Measurements from ENCODE around the gene ZMYM4.
"Not testable (repeated sequence)": the region's sequence is repeated elsewhere in the genome, so short reads cannot be mapped to it uniquely, and the experiment has no call there.

Gene ZMYM4

DNA sequence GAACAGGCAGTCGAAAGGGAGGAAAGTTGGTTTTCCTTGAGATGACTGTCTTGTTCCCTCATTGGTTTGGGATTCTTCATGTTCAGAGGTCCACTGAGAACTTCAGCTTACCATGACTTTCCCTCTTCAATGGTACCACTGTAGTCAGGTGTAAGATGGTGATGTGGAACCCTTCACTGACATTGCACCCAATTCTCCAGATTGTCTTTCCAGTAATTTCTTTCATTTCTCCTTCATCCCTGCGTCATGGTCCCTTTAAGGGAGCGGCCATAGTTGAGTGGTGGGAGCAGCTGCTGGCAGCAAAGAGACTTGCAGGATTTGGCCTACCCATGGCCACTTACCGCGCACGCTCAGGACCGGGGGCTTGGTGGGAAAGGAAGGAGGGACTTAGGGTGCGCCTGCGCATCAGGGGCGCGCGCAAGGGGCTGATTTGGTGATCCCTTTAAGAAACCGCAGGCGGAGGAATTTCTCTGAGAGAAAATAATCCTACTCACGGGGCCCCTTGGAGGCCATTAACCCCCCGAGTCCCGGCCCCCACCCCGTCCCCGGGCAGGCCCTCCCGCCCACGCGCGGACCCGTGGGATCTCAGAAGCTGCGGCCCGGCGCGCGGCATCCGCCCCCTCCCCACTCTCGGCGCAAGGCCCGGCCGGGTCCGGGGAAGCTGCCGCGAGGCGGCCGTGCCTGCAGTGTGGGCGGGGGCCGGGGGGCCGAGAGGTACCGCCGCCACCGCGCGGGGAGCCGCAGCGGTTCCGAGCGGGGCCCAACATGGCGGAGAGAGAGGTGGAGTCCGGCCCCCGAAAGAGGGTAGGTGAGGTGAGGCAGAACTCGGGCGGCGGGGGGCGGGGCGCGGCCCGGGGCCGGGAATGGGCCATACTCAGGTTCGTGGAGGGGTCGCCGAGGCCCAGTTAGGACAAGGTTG, at the start of gene ZMYM4:
Gene ZMYM4, plus strand, starts transcription at position 428 of the 919 bp plus-strand sequence. Its CDS starts 338 bp downstream, at position 766.
- peak; percentile 98 for DNase-seq

DNA sequence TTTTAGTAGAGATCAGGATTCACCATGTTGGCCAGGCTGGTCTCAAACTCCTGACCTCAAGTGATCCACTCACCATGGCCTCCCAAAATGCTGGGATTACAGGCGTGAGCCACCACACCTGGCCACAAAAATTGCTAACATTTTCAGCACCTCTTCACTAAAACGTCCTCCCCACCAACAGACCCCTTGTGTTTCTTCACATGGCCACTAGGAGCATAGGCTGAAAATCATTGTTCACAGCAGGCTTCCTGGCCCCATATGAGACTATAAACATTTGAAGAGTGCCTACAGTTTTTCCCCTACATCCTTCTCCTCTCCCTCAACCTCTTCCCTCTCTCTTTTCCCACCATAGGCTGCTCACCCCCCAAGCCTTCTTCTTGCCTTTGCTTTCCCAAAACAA, 47.5 kb upstream of the ZMYM4 start:
- DNase-seq, result peak; percentile 70

DNA sequence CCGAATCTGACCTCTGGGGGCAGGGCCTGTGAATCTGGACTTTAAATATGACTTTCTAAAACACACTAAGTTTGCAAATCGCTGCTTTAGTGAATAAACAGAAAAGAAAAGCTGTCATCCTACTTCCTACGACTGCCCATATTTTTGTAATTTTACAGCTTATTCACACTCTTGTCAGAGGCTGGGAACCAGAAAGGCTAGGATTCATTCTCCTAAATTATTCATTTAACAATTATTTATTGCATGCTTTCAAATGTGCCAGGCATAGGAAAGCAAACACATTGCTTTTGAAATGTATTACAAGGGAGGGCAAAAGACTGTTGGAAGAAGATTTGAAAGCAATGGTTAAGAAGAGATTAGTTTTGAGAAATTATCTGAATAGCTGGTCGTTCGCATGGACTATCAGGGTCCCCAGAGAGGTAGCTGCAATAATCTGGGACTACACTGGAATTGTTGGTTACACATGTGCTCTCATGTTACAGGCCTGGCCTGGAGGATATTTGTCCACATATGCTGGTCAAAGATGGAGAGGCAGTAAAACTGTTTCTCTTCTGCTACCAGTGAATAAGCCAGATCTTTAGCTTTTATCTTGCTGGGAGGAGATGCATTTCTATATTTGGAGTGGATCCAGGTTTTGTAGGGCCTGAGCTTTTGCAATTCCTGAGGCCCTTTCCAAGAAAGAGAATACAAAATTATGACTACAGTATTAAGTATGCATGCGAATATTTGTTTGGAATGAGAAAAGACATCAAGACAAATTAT, 46.0 kb upstream of the ZMYM4 start:
- peak; percentile 34 for DNase-seq

DNA sequence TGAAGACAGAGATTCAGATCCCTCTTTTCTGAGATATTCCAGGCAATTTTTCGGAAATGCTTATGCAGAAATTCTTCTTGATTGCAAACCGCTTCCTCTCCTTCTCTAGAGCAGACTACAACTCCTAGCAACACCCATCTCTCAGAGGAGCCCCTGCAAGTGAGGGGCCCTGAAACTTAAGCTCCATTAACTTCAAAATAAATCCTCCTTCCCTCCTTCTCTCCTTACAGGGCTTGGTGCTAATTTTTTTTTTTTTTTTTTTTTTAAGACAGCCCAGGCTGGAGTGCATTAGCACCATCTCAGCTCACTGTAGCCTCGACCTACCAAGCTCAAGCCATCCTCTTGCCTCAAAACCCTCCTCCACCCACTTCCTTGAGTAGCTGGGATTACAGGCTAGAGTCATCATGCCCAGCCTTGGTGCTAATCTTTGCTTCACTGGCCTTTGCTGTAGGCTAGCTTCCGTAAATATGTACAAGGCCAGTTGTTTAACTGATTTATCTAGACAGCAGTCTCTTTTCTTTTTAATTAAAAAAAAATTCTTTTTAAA, 45.4 kb upstream of the ZMYM4 start:
- no peak for DNase-seq

DNA sequence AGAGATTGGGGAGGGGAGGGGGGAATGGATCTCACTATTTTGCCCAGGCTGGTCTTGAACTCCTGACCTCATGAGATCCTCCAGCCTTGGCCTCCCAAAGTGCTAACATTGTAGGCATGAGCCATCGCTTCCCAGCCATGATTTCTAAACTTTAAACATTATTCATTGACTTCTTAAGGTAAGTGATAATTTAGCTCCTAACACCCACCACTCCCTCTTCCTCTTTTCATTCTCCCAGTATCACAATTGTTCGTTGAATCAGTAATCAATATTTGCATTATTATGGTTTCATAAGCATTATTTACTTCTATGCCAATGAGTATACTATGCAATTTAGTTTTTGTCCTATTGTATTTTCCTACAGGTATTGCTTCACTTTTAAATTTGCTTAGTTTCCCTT, 42.0 kb upstream of the ZMYM4 start:
- no peak for DNase-seq

DNA sequence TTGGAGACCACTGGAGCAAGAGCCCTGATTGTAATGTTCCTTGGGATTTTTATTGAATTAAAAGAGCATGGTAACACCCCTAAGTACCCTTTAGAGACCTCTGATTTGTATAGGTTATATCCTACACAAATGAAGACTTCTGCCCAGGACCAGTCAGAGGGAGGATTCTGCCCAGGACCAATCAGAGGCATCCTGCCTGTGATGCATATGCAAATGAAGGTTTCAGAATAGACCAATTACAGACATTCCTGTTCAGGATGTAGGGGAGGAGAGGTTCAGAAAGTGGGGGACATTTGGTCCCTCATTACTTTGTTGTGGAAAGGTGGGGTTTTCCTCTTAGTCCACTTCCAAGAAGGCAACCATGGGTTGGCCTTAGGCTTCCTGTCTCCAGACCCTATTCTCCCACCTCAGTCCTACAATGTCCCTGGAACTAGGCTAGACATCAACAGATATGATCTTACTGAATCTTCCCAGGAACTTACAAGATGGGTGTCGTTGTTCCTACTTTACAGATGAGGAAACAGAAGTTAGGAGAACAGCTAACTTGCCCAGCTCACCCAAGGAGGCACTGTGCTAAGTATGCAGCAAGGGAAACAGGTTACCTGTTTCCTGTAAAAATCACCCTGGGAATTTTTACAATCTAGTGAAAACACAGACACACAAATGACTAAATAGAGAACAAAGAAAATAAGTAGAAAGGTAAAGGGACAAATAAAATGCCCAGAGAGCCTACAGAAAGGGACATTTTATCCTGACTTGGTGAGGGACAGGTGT, 38.7 kb upstream of the ZMYM4 start:
- DNase-seq, result no peak

DNA sequence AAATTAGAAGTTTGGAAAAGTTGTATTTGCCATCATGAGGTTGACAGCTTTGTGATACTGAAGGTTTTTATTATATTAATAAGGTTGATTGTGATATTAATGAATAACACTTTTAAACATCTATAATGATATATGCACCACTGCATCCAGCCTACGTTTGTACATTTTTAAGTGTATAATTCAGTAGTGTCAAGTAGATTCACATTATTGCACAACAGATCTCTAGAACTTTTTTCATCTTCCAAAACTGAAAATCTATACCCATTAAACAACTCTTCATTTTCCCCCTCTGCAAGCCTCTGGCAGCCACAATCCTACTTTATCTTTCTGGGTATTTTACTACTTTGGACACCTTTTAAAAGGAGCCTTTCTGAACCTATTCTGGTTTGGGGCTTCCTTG, 37.2 kb upstream of the ZMYM4 start:
- no peak for DNase-seq

DNA sequence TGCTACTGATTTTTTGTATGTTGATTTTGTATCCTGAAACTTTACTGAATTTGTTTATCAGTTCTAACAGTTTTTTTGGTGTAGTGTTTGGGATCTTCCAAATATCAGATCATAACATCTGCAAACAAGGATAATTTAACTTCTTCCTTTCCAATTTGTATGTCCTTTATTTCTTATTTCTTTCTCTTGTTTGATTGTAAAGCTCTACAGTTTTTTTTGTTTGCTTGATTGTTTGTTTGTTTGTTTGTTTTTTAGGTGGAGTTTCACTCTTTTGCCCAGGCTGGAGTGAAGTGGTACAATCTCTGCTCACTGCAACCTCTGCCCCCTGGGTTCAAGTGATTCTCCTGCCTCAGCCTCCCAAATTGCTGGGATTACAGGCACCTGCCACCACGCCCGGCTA, 31.7 kb upstream of the ZMYM4 start:
- not testable (repeated sequence) for DNase-seq

DNA sequence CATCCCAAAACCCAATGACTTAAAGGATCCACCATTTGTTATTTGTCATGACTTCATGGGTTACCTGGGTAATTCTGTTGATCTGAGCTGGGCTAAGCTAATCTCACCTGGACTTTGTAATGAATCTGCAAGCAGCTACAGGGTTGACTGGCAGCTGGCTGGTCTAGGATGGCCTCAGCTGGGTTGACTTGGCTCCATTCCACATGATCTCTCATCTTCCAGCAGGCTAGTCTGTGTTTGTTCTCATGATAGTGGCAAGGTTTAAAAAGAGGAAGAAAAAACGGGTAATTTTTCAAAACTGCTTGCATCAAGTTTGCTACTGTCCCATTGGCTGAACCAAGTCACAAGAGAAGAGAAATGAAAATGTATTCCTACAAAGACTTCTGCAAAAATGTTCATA, 24.8 kb upstream of the ZMYM4 start:
- peak; percentile 63 for DNase-seq

DNA sequence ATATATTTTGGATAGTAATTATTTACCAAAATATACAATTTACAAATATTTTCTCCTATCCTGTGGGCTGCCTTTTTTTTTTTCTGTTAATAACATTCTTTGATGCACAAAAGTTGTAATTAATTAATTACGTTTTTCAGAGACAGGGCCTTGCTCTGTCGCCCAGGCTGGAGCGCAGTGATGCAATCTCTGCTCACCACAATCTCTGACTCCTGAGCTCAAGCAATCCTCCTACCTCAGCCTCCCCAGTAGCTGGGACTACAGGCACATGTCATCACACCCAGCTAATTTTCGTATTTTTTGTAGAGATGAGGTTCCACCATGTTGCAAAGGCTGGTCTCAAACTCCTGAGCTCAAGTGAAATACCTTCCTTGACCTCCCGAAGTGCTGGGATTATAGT, 21.3 kb upstream of the ZMYM4 start:
- no peak for DNase-seq

DNA sequence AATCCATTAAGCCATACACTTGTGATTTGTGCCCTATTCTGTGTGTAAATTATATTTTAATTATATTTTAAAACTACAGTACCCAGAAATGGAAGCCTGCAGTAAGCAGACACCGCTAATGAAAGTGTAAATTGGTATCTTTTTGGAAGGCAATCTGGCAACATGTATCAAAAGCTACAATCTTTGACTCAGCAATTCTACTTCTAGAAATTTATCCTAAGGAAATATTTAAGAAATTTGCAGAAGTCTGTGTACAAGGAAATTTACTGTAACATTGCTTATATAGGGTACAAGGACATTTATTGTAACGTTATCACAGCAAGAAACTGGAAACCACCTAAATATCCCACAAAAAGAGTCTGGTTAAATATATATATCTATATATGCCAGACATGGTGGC, 14.6 kb upstream of the ZMYM4 start:
- DNase-seq, result no peak

DNA sequence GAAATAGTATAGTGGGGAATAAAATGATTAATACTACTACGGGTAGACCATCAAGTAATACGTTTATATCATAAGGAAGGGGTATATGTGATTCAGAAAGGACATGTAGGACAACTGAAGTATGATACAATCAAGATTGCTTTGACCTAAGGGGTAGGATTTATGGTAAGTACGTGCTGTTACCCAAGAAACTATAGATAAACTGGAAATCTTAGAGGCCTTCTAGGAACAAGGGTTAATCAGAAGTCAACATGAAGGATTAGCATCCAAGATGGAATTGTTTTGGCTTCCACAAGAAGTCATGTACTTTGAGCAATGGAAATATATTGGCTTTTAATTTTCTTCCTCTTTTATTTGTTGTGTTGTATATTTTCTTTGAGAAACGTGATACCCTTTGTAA, 13.2 kb upstream of the ZMYM4 start:
- no peak for DNase-seq

DNA sequence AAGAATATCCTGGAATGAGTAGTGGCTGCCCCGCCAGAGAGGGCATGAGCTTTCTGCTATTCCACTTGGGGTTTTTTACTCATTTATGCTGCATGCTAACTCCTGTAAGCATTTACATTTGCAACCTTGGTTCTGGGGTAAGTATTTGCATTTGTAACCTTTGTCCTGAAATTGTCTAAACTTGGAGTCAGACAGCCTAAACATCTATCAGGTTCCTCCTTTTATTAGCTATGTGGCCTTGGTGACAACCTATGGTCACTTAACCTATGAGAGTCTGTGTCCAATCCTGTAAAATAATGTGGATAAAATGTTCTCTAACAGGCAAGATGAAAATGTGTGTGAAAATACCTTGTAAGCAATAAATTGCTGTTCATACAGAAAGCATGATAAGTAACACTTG, 8.9 kb upstream of the ZMYM4 start:
- no peak for DNase-seq

DNA sequence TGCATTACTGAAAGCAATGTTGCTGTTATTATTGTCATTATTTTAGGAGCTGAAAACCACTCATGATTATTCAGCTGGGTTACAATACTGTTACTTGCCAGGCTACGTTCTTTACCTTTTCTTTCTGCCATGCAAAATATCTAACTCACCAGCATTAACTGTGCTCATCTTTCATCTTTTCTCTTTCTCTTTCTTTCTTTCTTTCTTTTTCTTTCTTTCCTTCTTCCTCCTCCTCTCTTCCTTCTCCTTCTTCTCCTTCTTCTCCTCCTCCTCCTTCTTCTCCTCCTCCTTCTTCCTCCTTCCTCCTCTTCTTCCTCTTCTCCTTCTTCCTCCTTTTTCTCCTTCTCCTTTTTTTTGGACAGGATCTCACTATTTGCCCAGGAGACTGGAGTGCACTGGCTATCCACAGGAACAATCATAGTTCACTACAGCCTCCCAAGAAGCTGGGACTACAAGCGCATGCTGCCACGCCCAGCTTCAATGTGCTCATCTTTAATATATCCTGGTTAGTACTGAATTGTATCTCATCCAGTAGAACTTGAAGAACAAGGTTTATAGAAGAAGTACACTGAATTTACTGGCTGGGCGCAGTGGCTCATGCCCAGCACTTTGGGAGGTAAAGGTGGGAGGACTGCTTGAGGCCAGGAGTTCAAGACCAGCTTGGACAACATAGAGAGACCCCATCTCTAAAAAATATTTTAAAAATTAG, 6.9 kb upstream of the ZMYM4 start:
- no peak for DNase-seq

DNA sequence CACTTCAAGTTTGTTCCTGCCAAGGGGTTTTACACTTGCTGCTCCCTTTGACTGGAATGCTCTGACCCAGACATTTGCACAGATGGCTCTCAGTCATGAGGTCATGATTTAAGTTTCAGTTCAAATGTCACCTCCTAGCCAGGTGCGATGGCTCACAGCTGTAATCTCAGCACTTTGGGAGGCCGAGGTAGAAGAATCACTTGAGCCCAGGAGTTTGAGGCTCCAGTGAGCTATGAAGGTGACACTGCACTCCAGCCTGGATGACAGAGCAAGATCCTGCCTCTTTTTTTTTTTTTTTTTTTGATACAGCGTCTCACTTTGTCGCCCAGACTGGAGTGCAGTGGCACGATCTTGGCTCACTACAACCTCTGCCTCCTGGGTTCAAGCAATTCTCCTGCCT, 4.5 kb upstream of the ZMYM4 start:
- DNase-seq, result no peak

DNA sequence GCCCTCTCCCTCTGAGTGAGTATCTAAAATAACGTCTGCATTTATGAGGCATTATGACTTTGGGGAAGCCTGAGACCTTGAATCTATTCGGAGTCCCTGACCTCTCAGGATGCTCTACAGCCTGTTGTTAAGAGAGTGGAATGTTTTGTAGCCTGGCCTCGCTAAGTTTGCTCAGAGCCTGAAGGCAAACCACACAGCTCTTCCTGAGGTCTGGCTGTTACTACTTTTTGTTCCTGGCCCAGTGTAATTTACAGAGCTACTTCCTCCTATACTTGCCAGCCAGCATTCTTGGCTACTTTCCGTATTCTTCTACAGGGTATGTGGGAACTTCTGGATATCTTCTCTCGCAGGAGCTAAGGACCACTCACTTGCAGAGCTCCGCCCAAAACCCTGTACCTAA, 3.6 kb upstream of the ZMYM4 start:
- peak; percentile 44 for DNase-seq

DNA sequence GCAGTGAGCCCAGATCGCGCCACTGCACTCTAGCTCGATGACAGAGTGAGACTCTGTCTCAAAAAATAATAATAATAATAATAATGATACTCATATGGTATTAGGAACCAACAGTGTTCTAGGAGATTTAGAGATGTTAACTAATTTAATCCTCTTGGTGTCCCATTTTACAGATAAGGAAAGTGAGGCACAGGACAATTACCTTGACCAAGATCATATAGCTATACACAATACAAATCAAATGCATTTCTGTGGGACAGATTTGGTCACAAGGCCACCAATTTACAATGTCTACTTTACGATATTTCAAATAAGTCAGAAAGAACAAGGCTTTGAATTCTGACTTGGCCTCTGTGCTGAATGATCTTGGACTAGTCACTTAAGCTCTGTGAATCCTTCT, 2.2 kb upstream of the ZMYM4 start:
- DNase-seq, result no peak

DNA sequence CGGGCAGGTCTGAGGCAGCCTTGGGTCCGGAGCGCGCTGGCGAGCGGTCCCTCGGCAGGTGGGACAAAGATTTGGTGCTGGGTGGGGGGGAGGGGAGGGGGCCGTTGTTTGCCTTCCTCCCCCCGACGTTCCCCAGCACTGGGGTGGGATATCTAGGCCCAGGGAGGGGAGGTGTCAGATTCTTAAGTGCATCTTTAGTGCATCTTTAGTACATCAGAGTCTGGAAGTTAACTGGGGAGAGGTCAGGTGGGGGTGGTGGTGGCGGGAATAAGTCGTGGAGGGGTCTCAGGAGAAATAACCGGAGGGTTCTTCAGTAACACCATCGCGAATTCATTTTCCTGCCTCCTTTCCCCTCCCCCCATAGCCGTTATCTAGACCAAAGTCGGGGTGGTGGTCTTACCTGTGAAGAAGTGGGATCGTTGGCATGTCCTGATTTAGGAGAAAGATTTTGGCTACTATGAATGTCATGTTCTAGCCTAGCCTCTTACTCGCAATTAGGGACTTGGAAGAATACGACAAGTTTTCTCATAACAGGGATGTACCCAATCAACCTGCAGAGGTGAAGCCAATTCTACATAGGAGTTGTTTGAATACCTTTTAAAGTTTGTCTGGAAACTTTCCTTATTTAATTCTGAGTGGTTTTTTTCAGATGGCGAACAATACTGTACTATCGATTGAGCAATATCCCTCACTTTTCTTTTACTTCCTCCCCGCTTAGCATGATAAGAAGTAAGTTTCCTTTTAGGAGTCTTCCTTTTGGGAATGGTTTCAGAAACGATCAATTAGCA, 886 bp downstream of the ZMYM4 start:
- DNase-seq, result peak; percentile 34

DNA sequence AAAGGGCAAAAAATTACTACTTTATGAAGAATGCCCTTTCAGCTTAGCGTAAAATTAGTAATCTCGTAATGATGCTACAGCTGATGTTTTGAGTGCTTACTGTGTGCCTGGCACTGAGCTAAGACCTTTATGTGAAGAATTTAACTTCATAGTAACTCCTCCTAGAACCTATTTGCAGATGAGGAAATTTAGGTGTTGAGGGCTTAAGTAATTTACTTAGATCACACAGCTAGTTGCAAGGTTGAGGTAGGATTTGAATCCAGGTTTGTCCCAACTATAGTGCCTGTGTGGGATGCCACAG, 1.4 kb downstream of the ZMYM4 start:
- peak; percentile 20 for DNase-seq

DNA sequence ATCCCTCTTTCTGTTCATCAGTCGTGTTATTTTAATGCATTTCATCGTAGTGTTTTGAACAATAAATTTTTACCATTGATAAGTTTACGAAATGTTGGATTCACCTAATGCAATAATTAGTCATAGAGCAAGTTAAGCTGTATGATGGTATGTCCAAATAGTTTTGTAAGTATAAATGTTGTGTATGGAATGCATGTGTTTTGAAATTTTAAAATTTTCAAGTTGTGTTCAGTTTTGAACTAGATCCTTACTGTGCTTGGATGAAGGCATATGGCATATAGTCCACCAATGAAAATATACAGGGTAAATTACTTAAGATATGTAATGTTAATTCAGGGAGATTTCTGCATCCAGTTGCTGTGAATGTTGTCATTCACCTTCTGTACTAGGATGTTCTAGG, 2.3 kb downstream of the ZMYM4 start:
- no peak for DNase-seq

DNA sequence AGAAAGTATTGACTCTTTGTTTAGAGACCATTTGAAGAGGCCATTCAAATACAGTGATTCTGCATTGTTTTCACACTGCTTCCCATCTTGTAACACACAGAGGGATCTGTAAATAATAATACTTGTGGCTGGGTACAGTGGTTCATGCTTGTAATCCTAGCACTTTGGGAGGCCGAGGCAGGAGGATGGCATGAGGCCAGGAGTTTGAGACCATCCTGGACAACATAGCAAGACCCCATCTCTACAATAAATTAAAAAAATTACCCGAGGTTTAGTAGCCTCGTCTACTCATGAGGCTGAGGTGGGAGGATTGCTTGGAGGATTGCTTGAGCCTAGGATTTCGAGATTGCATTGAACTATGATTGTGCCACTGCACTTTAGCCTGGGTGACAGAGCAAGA, 5.7 kb downstream of the ZMYM4 start:
- no peak for DNase-seq
